ENCODE data around the gene RGMA.
"Not testable (repeated sequence)": the region's sequence is repeated elsewhere in the genome, so short reads cannot be mapped to it uniquely, and the experiment has no call there.

Gene RGMA

DNA sequence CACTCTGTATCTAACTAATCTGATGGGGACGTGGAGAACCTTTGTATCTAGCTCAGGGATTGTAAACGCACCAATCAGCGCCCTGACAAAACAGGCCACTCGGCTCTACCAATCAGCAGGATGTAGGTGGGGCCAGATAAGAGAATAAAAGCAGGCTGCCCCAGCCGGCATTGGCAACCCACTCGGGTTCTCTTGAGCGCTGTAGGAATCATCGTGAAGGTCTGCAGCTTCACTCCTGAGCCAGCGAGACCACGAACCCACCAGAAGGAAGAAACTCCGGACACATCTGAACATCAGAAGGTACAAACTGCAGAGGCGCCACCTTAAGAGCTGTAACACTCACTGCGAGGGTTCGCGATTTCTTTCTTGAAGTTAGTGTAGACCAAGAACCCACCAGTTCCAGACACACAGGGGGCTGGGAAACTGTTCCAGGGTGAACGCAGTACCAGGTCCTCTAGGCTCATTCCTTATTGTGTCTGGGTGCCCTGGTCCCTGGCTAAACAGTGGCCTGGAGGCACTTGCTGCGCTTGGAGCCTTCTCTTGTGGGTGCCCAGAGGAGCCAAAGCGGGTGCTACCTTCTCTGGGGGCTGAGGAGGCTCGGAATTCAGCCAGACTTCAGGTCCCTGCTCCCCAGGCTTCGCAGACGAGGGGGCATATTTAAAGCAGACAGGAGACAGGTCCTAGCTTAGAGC is 56.4 kb downstream of the RGMA start:
- DNase-seq = not testable (repeated sequence)

DNA sequence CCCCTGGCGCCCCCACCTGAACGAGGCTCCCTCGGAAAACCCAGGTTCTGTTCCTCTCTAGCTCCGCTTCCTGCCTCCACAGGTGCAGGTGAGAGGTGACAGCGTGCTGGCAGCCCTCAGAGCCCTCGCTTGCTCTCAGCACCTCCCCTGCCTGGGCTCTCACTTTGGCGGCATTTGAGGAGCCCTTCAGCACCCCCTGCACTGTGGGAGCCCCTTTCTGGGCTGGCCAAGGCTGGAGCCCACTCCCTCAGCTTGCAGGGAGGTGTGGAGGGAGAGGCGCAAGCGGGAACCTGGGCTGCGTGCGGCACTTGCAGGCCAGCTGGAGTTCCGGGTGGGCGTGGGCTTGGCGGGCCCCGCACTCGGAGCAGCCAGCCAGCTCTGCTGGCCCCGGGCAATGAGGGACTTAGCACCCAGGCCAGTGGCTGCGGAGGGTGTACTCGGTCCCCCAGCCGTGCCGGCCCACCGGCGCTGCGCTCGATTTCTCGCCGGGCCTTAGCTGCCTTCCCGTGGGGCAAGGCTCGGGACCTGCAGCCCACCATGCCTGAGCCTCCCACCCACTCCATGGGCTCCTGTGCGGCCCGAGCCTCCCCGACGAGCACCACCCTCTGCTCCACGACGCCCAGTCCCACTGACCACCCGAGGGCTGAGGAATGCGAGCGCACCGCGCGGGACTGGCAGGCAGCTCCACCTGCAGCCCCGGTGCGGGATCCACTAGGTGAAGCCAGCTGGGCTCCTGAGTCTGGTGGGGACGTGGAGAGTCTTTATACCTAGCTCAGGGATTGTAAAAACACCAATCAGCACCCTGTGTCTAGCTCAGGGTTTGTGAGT is 57.2 kb downstream of the RGMA start:
- DNase-seq = not testable (repeated sequence)

DNA sequence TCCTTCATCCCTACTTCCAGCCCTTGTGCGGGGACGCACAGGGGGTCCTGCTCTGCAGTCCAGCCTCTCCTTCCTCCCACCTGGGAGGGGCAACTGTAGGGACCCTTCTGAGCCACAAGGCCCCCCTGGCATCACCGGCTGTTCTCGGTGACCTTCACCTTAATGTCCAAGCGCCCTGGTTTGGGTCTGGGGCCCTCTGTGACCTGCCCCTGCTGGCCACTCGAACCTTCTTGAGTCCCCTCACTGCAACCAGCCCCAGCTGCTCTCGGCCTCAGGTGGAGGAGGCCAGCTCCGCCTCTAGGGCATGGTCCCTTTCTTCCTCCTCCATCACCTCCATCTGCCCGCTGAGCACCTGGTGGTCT is 57.9 kb downstream of the RGMA start:
- no peak for DNase-seq

GRCh38 chr15:93030430-93031102 is 58.4 kb downstream of the RGMA start:
- DNase-seq = peak; percentile 57

GRCh38 chr15:93029836-93030429 is 59.1 kb downstream of the RGMA start:
- no peak for DNase-seq

DNA sequence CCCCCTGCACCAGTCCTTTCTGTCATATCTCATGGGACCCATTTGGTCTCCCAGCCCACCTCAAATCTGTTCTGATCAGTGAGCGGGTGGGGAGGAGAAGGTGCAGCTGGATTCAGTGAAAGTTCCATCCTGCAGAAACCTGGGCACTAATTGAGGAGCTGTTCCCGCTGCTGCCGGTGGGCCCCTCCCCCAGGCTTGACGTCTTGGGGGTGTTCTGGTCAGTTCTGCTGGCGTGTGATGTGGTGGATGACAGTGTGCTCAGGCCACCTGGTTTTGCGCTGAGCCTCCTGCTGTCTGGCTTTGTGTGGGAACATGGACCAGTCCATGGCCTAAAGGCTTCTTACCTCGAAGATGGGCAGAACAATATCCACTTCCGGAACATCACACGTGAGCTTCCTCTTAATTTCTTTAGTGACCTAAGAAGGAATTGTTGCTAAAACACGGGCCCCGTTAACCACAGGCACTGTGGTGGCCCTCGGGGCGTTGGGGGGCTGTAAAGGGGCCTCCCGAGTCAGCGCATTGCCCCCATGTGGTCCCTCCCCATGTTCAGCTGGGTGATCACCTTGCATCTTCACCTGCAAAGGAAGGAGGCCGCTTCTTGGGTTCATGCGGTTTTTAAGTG is 59.7 kb downstream of the RGMA start:
- no peak for DNase-seq

DNA sequence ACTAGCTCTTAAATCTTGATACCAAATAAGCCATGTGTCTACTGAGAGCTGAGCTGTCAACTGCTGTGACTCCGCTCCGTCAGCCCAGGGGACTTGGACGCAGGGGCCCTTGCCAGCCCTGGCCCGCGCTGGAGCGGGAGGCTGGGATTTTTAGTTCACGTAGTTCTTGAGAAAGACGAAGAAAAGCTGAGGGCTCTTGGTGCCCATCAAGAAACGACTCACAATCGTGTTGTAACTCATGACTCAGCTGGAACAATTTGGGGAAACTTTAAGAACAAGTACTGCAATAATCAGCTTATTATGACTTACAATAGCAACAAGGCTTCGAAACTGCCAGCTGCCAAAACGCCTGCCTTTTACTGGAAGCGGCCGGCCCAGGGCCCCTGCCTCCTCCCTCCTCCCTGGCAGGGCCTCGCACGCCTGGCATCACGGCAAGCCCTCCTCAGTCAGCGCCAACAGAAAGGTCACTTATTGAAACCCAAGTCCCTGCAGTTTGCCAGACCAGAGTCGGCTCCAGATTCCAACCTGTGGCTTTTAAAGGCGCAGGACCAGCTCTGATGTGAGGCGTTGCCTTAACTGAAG is 60.3 kb downstream of the RGMA start:
- no peak for DNase-seq

DNA sequence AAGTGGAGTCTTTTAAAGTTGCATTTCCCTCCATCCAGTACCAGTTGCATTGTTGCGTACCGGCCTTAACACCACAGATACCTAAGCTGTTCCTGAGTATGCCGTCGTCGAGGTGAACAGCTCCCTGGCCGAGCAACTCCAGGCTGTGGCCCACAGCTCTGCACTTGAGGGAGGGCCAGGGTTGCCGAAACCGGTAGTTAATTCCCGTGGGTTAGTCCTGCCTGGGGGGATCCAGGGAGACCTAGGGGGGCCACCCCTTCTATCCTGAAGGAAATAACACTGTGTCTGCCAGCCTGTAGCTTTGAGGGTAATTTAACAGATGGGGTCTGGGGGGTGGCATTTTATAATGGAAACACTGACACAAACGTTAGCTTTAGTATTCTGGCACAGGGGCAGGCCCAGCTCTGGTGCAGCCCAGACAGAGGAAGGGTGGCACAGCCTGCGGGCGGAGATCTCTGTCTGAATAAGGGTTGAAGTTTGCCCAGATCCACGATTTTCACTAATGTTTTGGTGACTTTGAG is 60.8 kb downstream of the RGMA start:
- no peak for DNase-seq

DNA sequence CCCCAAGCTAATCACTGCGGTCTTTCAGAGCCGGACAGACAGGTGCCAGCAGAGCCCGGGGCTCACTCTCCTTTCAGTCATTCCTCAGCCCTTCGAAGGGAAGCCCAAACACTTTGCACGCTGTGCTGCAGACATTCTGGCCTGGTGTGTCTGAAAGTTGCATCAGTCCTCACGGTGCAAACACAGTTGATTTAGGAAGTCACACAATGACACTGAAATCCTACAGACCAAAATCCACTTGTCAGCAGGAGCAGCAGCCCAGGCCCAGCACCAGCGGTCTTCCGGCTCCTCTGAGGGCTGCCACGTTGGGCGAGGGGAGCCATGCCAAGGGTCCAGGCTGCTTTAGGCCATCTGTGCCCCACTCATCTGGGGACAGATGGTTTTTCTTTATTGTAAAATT is 61.6 kb downstream of the RGMA start:
- no peak for DNase-seq

DNA sequence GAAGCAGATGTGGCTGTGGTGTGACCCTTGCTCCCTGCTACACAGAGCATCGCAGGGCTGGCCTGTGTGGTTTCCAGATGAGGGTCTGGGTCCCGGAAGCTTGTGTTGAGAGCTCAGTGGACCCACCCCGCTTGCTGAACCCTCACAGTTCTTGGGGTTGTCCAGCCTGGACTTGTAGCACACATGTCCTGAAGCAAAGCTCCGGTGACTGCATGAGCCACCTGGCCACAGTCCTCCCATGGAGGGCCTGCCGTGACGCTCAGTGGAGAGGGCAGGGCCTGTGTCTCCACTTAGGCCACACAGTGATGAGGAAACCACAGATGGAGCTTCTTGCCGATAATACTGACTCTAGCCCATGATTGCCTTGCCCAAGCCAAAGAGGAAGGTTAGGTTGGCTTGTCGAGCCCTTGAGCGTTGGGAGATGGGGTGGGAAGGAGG is 62.6 kb downstream of the RGMA start:
- DNase-seq = no peak

DNA sequence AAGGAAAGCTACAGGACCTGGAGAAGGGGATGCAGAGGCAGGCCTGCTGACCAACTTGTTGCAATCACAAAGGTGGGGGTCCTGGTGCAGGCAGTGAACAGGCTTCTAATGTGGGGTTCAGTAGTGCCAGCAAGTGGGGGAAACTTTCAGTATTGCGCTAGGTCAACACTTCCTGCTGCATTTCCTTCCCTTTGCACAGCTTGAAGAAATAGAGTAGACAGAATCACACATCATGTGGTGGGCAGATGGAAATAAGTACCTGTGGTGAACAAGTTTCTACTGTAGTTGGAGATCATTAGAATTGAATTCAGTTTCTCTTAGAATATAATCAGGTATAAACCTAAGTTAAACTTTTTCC is 63.4 kb downstream of the RGMA start:
- DNase-seq = no peak

DNA sequence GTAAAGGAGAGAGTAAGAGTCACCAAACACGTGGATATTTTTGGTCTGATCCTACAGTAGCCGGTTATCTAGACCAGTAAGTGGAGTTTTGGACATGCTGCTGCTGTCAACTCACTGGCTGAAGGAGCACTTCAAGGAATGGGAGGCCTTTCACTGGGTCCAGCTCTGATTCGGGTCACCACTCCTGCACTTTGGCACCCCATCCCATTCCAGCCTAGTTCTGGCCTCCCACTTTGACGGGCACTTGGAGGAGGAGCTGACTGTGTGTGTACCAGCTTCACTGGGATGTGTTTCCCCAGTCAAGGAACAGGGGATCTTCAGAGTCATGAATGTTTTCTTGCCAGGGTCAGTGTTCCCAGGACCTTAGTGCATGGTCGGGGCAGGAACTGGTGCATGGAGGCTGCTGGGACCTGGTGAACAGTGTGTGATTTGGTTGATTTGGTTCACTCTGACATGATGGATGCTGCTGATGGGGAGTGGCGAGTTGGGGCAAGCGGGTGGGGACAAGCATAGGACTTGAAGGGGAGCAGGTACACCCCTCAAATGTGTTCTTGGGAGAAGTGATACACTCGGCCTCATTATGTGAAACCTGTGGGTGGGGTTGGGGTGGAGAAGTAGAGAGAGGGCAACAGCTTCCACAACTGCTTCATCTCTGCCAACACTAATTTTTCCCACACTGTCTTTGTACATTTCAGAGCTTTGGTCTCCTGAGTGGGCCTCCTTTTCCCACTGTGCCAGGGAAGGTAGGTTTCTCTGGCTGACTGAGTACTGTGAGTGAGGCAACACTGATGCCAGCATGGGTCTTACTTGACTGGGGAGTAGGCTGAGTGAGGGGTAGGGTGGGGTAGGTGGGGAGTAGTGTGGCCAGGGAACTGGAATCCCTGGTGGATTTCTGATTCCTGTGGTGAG is 64.0 kb downstream of the RGMA start:
- DNase-seq = no peak

- no peak for DNase-seq
These were observed 64.7 kb downstream of the RGMA start for GRCh38 chr15:93024293-93024692.

DNA sequence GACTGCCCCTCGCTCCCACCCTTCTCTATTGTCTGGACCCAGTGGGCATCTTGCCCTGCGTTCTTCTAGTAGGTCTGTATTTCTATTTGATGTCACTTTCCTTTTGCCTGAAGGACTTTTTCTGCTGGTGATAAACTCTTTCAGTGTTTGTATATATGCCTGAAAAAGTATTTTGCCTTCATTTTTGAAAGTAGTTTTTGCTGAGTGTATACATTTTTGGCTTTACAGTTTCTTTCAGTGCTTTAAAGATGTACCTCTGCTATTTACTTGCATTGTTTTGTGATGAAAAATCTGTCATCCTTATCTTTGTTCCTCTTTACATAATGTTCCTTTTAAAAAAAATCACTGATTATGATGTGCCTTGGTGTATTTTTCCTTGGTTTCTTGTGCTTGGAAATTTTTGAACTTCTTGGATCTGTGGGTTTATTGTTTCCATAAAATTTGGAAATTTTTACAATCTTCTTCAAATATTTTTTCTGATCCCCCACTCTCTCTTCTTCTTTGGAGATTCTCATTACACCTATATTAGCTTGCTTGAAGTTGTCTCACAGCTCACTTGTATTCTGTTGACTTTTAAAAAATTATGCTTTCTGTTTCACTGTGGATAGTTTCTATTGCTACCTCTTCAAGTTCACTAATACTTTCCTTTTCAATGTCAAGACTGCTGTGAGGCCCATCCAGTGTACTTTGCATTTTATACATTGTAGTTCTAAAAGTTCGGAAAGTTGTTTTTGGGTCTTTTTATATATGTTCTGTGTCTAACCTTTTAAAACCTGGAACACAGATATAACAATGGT is 67.8 kb downstream of the RGMA start:
- DNase-seq = no peak

- DNase-seq = no peak
These were observed 69.0 kb downstream of the RGMA start for GRCh38 chr15:93019971-93020370.

- no peak for DNase-seq
These were observed 69.9 kb downstream of the RGMA start for GRCh38 chr15:93019090-93019489.

- no peak for DNase-seq
These were observed 70.4 kb downstream of the RGMA start for GRCh38 chr15:93018574-93018973.

DNA sequence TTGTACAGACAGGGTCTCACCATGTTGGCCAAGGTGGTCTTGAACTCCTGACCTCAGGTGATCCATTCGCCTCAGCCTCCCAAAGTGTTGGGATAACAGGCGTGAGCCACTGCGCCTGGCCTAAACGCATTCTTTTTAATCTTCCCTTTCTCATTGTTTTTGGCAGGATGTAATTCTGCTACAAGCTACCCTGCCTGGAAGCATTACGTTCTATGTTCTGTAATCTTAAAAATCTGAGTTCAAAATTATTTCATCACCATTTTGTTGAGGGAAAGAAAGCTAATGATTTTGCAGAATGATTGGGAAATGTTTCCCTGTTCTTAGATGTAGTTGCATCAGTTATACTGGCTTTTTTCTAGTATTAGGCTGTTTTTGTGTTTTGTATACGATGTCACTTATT is 71.5 kb downstream of the RGMA start:
- DNase-seq = no peak

DNA sequence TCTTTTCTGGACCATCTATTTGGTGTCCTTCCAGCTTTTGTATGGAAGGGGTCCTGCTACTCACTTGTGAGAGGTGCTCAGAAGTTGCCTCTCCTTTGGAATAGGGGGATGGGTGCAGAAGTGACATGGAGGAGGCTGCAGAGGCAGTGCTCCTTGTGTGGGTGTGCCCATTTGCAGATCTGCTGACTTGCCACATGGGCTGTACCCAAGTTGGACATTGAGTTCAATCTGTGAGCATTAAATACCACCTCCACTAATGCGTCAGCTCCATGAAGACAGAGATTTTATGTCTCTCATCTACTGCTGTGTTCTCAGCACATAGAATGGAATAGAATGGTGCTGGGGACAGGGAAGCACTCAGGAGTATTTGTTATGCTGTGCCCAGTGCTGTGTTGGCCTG is 76.2 kb downstream of the RGMA start:
- no peak for DNase-seq

- DNase-seq = no peak
These were observed 81.0 kb downstream of the RGMA start for GRCh38 chr15:93007994-93008393.

GRCh38 chr15:93005133-93005532 is 83.9 kb downstream of the RGMA start:
- no peak for DNase-seq
